Karpas-422 (cell line): ENCODE measurements around the gene LANCL1. TPM values are rescaled to one million over a fixed set of nuclear protein-coding genes. Genes with fewer than 3 reads are reported as not detected.

ENCODE experiments used
- DNase-seq: peaks from one replicate; pipeline ENCODE4 v3.0.0-alpha.2; 2015
- H2AFZ ChIP-seq: fragments of 200-600 bp; sonication (generic); 2 replicates; pipeline ENCODE4 v1.6.1; 2014; ENCODE audit warnings: antibody characterized with exemption, low read length, mixed read lengths
- H3K27ac ChIP-seq: fragments of 200-600 bp; sonication (generic); 2 replicates; pipeline ENCODE4 v1.5.1; 2014; ENCODE audit warnings: mild to moderate bottlenecking, low read length, moderate library complexity
- H3K27me3 ChIP-seq: fragments of 200-600 bp; sonication (generic); 2 replicates; pipeline ENCODE4 v1.6.1; 2014; ENCODE audit warnings: low read length, mixed read lengths
- H3K36me3 ChIP-seq: fragments of 200-600 bp; sonication (generic); 2 replicates; pipeline ENCODE4 v1.6.1; 2014; ENCODE audit warnings: low read length, mixed read lengths; ENCODE audit not compliant: insufficient read depth
- H3K4me1 ChIP-seq: fragments of 200-600 bp; sonication (generic); 2 replicates; pipeline ENCODE4 v1.6.1; 2014; ENCODE audit warnings: mild to moderate bottlenecking, low read length, mixed read lengths
- H3K4me2 ChIP-seq: fragments of 200-600 bp; sonication (generic); 2 replicates; pipeline ENCODE4 v1.6.1; 2014; ENCODE audit warnings: low read length, low read depth, mild to moderate bottlenecking; ENCODE audit not compliant: poor library complexity, severe bottlenecking
- H3K4me3 ChIP-seq: fragments of 200-600 bp; sonication (generic); 2 replicates; pipeline ENCODE4 v1.5.1; 2014; ENCODE audit warnings: mild to moderate bottlenecking, antibody characterized with exemption, low read length, mixed read lengths
- H3K79me2 ChIP-seq: fragments of 200-600 bp; sonication (generic); 2 replicates; pipeline ENCODE4 v1.6.1; 2014; ENCODE audit warnings: mild to moderate bottlenecking, low read length, mixed read lengths
- H3K9ac ChIP-seq: fragments of 200-600 bp; sonication (generic); 2 replicates; pipeline ENCODE4 v1.6.0; 2014; ENCODE audit warnings: low read length
- H3K9me2 ChIP-seq: fragments of 200-600 bp; sonication (generic), shearing (Covaris generic); replicated peaks from 2 replicates; pipeline ENCODE4 v1.6.0; 2014; ENCODE audit warnings: mild to moderate bottlenecking, low read length, moderate library complexity; ENCODE audit not compliant: insufficient read depth
- H3K9me3 ChIP-seq: fragments of 300-700, 200-600 bp; sonication (generic); 2 replicates; pipeline ENCODE4 v1.6.1; 2014; ENCODE audit warnings: low read length, mixed read lengths
- H4K20me1 ChIP-seq: fragments of 200-600 bp; sonication (generic); 2 replicates; pipeline ENCODE4 v1.6.1; 2014; ENCODE audit warnings: mild to moderate bottlenecking, antibody characterized with exemption, low read length, low read depth; ENCODE audit not compliant: insufficient read depth
- total RNA-seq: library from RNA; depleted of rRNA; stranded (reverse); fragments of >200 nt; shearing (Covaris generic); gene quantifications from 2 replicates; pipeline ENCODE4 v1.2.3, GENCODE V29; 2014; ENCODE audit warnings: low replicate concordance

The LANCL1 gene
- total RNA-seq, 1 experiment from 2014 or later, result 126 TPM

DNA sequence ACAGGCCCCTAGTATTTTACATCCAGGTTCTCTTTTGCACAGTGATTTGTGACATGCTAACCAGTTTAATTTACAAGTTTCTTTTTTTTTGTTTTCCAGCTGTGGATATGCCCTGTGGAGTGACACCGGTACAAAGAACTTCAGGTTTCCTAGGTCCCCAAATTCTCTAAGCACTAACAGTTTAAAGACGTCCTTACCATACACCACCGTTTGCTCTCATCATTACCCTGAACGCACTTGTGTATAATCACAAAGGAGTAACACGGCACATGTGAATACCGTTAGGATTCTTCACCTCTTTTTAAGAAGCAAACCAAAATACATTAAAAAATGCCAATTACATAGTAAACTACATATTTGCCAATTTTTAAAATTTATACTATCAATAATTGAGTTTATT lies 853 bp downstream of the LANCL1 start:
- peak overlapping the region; percentile 72 for H3K27ac ChIP-seq
- peaks cover 34% of the 10 kb centered on the region for H3K4me1 ChIP-seq
- DNase-seq, result no peak

DNA sequence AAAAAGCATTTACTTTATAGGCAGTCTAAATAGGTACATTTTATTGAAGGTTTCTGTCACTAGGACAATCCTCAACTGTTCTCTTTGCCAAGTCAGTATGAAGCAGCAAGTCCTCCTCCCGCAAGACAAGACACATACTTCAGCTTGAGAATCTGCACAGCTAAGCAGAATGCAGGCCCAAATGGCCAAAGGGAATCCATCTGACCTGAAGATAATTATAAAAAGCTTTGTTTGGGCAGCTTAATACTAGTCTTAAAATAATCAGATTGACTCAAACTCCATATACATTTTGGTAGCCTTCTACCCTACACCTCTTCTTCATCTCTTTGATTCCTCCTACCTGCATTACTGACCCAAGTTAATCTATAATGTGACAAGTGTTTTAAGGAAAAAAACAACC lies 1.8 kb downstream of the LANCL1 start:
- Histone ChIP-seq H3K4me3 (peak overlapping the region; percentile 27; the same call in 1 of the 2 replicates), H3K9me3 (no peaks in the 10 kb centered on the region), H3K27ac (peak overlapping the region; percentile 72), H3K4me1 (peaks cover 34% of the 10 kb centered on the region), H3K36me3 (peaks cover 29% of the 10 kb centered on the region), H3K4me2 (peak overlapping the region; percentile 90), H4K20me1 (no peaks in the 10 kb centered on the region), H3K9ac (no peak overlapping the region), H2AFZ (no peak overlapping the region), H3K79me2 (peaks cover 48% of the 10 kb centered on the region), H3K9me2 (no peaks in the 10 kb centered on the region), H3K27me3 (no peaks in the 10 kb centered on the region)
- no peak for DNase-seq

More for the DNA sequence above, 853 bp downstream of the LANCL1 start:
- Histone ChIP-seq H3K4me2 (peak overlapping the region; percentile 90), H4K20me1 (no peaks in the 10 kb centered on the region), H3K9me2 (no peaks in the 10 kb centered on the region), H3K9me3 (no peaks in the 10 kb centered on the region), H3K9ac (peak overlapping the region; percentile 90), H2AFZ (no peak overlapping the region), H3K79me2 (peaks cover 40% of the 10 kb centered on the region), H3K27me3 (no peaks in the 10 kb centered on the region), H3K36me3 (peaks cover 23% of the 10 kb centered on the region), H3K4me3 (peak overlapping the region; percentile 85)

DNA sequence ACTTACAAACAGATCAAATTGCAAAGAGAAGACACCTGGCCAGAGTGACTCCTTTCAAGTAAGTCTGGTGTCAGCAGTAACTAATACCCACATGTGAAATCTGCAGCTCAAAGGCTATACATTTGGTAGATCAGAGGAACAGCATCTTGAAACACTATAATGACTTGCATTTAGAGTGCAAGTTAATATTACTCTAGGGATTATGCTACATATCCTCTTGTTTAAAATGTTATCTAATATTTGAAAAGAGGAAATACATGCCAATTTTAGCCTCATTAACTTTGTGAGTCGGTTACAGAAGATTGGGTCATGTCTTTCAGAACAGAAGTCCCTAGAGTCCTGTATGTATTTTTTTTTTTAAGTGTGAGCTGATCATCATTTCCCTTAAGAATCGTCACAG lies 15.2 kb downstream of the LANCL1 start:
- DNase-seq, result peak; percentile 96
- peak overlapping the region; percentile 96 for H3K27ac ChIP-seq
- no peaks in the 10 kb centered on the region for H3K9me3 ChIP-seq
- peaks cover 41% of the 10 kb centered on the region for H3K36me3 ChIP-seq
- no peaks in the 10 kb centered on the region for H4K20me1 ChIP-seq
- H3K4me2 ChIP-seq, result peak overlapping the region; percentile 78
- peaks cover 42% of the 10 kb centered on the region for H3K79me2 ChIP-seq
- H3K9ac ChIP-seq, result peak overlapping the region; percentile 51; the same call in 1 of the 2 replicates
- H3K4me3 ChIP-seq, result peak overlapping the region; percentile 58; the same call in 1 of the 2 replicates
- no peaks in the 10 kb centered on the region for H3K27me3 ChIP-seq
- H3K9me2 ChIP-seq, result no peaks in the 10 kb centered on the region
- peaks cover 96% of the 10 kb centered on the region for H3K4me1 ChIP-seq
- no peak overlapping the region for H2AFZ ChIP-seq

DNA sequence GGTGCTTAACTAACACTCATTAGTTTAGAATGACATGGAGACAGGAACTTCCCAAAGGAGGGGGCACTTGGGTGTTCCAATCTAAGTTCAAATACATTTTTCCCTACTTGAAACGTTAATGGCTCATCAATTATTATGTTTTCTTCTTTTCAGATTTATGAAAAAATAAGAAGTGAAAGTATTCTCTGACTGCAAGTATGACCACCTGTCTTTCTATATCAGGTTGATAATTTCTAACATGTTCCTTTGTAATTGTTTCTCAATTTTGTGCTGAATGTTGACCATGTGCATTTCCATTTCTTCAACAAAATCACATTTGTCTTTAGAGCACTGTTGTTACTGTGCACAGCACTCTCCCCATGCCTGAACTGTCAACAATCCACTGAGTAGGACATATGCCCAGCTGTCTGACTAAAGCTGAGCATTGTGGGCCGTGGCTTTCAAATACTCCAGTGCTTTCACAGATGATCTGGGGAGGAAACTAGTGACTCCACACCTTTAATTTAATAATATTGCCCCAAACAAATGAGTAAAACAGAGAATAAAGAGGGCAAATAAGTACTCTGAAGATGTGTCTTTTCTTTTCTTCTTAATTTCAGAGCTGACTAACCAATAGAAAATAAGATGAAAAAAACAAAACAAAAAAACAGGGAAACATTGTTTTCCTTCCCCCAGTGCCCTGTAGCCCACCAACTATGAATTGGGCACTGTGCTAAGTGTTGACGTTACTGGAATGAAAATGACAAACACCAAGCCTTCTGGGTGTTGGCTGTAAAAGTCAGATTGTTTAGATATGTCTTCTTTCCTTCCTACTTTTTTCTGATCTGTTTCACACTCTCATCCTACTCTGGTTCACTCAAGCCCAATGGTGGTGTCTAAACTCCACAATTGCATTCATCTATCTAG lies 16.0 kb downstream of the LANCL1 start:
- no peak overlapping the region for H2AFZ ChIP-seq
- no peaks in the 10 kb centered on the region for H4K20me1 ChIP-seq
- peak overlapping the region; percentile 78 for H3K4me2 ChIP-seq
- peaks cover 39% of the 10 kb centered on the region for H3K79me2 ChIP-seq
- DNase-seq, result peak; percentile 67
- H3K27me3 ChIP-seq, result no peaks in the 10 kb centered on the region
- H3K27ac ChIP-seq, result peak overlapping the region; percentile 96
- H3K4me1 ChIP-seq, result peaks cover 96% of the 10 kb centered on the region
- no peaks in the 10 kb centered on the region for H3K9me2 ChIP-seq
- peak overlapping the region; percentile 51 for H3K9ac ChIP-seq
- peaks cover 36% of the 10 kb centered on the region for H3K36me3 ChIP-seq
- peak overlapping the region; percentile 38 for H3K4me3 ChIP-seq
- no peaks in the 10 kb centered on the region for H3K9me3 ChIP-seq

DNA sequence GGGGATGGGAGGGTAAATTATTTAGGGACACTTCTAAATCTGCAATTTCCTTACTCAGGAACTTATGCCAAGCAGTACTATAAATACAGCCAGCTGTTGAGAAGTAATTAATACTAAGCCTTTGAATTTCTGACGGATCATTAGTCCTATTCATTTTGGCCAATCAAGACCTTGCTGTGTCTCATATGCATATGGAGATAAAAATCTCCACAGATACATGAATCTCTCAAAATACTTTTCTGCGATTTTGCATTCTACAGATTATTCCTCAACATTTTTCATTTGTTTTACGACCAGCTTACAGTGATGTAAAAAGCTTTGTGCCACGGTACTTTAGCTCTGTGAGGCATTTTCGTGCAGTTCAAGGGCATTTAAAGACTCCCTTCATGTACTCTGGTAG lies 16.7 kb downstream of the LANCL1 start:
- H3K36me3 ChIP-seq, result peaks cover 33% of the 10 kb centered on the region
- no peaks in the 10 kb centered on the region for H3K27me3 ChIP-seq
- H3K9me2 ChIP-seq, result no peaks in the 10 kb centered on the region
- H2AFZ ChIP-seq, result no peak overlapping the region
- H3K4me3 ChIP-seq, result peak overlapping the region; percentile 38
- no peaks in the 10 kb centered on the region for H4K20me1 ChIP-seq
- peaks cover 34% of the 10 kb centered on the region for H3K79me2 ChIP-seq
- H3K4me1 ChIP-seq, result peaks cover 89% of the 10 kb centered on the region
- no peaks in the 10 kb centered on the region for H3K9me3 ChIP-seq
- DNase-seq, result peak; percentile 52
- peak overlapping the region; percentile 78 for H3K4me2 ChIP-seq
- H3K27ac ChIP-seq, result peak overlapping the region; percentile 96
- peak overlapping the region; percentile 23; the same call in 1 of the 2 replicates for H3K9ac ChIP-seq

DNA sequence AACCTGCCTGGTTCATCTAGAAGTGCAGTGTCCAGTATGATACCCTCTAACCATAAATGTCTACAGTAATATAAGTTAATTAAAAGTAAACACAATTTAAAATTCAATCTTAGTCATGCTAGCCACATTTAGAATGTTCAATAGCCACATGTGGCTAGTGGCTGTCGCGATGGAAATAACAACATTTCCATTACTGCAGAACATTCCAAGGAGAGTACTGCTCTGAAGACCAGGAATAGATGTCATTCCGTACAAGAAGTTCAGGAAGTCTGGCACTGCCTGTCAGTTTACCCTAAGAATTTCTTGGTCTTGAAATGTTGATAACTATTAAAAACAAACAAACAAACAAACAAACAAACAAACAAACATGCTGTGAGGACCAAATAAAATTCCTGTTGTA lies 17.2 kb downstream of the LANCL1 start:
- Histone ChIP-seq H3K36me3 (peaks cover 38% of the 10 kb centered on the region), H3K4me1 (peaks cover 88% of the 10 kb centered on the region)

DNA sequence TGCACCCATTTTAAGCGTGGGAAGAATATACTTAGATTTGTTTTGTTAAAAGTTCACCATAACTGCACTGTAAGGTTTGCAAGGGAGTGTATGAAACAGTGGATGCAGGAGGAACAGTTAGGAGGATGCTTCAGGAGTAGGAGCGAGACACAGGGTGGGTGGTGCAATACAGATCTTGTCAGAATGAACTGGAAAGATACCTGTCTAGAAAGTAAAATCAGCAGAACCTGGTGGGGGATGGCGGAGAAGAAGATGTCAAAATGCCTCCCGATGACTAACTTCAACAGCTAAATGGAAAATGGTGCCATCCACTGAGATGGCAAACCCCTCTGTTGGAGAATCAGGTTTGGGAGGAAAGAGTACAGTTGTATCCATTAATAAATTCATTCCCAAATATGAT lies 18.2 kb downstream of the LANCL1 start:
- no peaks in the 10 kb centered on the region for H4K20me1 ChIP-seq
- no peak overlapping the region for H2AFZ ChIP-seq
- peak overlapping the region; percentile 78 for H3K4me2 ChIP-seq
- peaks cover 77% of the 10 kb centered on the region for H3K4me1 ChIP-seq
- no peaks in the 10 kb centered on the region for H3K9me3 ChIP-seq
- H3K27me3 ChIP-seq, result no peaks in the 10 kb centered on the region
- peaks cover 42% of the 10 kb centered on the region for H3K36me3 ChIP-seq
- H3K27ac ChIP-seq, result peak overlapping the region; percentile 96
- H3K9me2 ChIP-seq, result no peaks in the 10 kb centered on the region
- no peak overlapping the region for H3K4me3 ChIP-seq
- no peak for DNase-seq
- no peak overlapping the region for H3K9ac ChIP-seq
- peaks cover 46% of the 10 kb centered on the region for H3K79me2 ChIP-seq

More for the DNA sequence above, 17.2 kb downstream of the LANCL1 start:
- no peaks in the 10 kb centered on the region for H3K9me2 ChIP-seq
- no peaks in the 10 kb centered on the region for H3K27me3 ChIP-seq
- H3K9me3 ChIP-seq, result no peaks in the 10 kb centered on the region
- H3K79me2 ChIP-seq, result peaks cover 38% of the 10 kb centered on the region
- H3K27ac ChIP-seq, result peak overlapping the region; percentile 96
- no peak overlapping the region for H3K9ac ChIP-seq
- H3K4me2 ChIP-seq, result peak overlapping the region; percentile 78
- no peak overlapping the region for H2AFZ ChIP-seq
- H3K4me3 ChIP-seq, result peak overlapping the region; percentile 19
- no peaks in the 10 kb centered on the region for H4K20me1 ChIP-seq
- no peak for DNase-seq

DNA sequence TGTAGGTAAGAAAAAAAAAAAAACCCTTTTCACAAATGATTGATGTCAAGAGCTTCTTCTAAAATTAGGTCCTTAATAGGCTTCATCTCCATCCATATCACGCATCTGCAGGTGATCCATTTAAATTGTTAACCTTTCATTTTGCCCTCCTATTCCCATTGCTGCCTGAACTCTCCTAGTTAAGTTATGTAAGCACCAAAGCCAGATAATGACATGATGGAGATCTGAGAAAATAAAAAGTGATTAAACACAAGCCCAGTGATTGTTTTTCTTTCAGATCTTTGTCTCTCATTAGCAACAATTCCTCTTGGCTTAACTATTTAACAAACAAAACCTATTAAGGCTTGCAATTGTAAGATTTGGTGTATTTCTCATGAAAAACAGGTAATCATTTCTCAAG lies 20.0 kb downstream of the LANCL1 start:
- H3K27ac ChIP-seq, result peak overlapping the region; percentile 96
- H3K9ac ChIP-seq, result peak overlapping the region; percentile 30
- 0 out of 2 replicates have a peak, but pooled peaks cover 2% of the 10 kb centered on the region for H3K9me3 ChIP-seq
- H3K4me3 ChIP-seq, result no peak overlapping the region
- H2AFZ ChIP-seq, result no peak overlapping the region
- H3K27me3 ChIP-seq, result no peaks in the 10 kb centered on the region
- peaks cover 59% of the 10 kb centered on the region for H3K4me1 ChIP-seq
- peaks cover 58% of the 10 kb centered on the region for H3K36me3 ChIP-seq
- no peaks in the 10 kb centered on the region for H4K20me1 ChIP-seq
- H3K4me2 ChIP-seq, result peak overlapping the region; percentile 46
- no peaks in the 10 kb centered on the region for H3K9me2 ChIP-seq
- H3K79me2 ChIP-seq, result peaks cover 63% of the 10 kb centered on the region
- no peak for DNase-seq
